Brain microvascular endothelial cell (primary cell): ENCODE results near the gene ZZZ3.
"Not testable (repeated sequence)": the region's sequence is repeated elsewhere in the genome, so short reads cannot be mapped to it uniquely, and the experiment has no call there.

Experiments
- DNase-seq: peaks from one replicate; pipeline ENCODE4 v3.0.0-alpha.2; 2020
- H3K27ac ChIP-seq: fragments of 250-450 bp; sonication (Bioruptor Pico); 2 replicates; pipeline ENCODE4 v1.5.1; 2020; ENCODE audit warnings: mild to moderate bottlenecking, moderate library complexity
- H3K27me3 ChIP-seq: fragments of 250-450 bp; sonication (Bioruptor Pico); replicated peaks from 2 replicates; pipeline ENCODE4 v1.5.1; 2020; ENCODE audit warnings: mild to moderate bottlenecking
- H3K36me3 ChIP-seq: fragments of 250-450 bp; sonication (Bioruptor Pico); replicated peaks from 2 replicates; pipeline ENCODE4 v1.5.1; 2020; ENCODE audit warnings: mild to moderate bottlenecking
- H3K4me3 ChIP-seq: 2 replicates; pipeline ENCODE4 v1.5.1; 2011; ENCODE audit warnings: low read depth, mild to moderate bottlenecking, control low read depth, low read length, moderate library complexity
- in situ Hi-C: cut with HindIII; loops from 2 replicates; pipeline ENCODE4 v1.10.0; 2017; ENCODE audit warnings: low sequenced_read_pairs, low pct_ligation_motif_present
- TF ChIP-seq, protein P1 (sequence below): IDR thresholded peaks from 2 replicates; pipeline ENCODE4 v1.5.1; 2011; ENCODE audit warnings: low read depth, mild to moderate bottlenecking, moderate library complexity, low read length, control low read depth, inconsistent platforms; ENCODE audit errors: missing control alignments

ZZZ3 gene

GRCh38 chr1:77652970-77653516 lies 29.4 kb downstream of the ZZZ3 start:
- TF ChIP-seq, protein P1, sequence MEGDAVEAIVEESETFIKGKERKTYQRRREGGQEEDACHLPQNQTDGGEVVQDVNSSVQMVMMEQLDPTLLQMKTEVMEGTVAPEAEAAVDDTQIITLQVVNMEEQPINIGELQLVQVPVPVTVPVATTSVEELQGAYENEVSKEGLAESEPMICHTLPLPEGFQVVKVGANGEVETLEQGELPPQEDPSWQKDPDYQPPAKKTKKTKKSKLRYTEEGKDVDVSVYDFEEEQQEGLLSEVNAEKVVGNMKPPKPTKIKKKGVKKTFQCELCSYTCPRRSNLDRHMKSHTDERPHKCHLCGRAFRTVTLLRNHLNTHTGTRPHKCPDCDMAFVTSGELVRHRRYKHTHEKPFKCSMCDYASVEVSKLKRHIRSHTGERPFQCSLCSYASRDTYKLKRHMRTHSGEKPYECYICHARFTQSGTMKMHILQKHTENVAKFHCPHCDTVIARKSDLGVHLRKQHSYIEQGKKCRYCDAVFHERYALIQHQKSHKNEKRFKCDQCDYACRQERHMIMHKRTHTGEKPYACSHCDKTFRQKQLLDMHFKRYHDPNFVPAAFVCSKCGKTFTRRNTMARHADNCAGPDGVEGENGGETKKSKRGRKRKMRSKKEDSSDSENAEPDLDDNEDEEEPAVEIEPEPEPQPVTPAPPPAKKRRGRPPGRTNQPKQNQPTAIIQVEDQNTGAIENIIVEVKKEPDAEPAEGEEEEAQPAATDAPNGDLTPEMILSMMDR, result no peak
- in situ Hi-C loops, result no loop called here
- no peak for DNase-seq
- Histone ChIP-seq H3K27ac (no peak overlapping the region), H3K4me3 (no peak overlapping the region), H3K27me3 (no peaks in the 10 kb centered on the region), H3K36me3 (peaks cover 3% of the 10 kb centered on the region)

DNA sequence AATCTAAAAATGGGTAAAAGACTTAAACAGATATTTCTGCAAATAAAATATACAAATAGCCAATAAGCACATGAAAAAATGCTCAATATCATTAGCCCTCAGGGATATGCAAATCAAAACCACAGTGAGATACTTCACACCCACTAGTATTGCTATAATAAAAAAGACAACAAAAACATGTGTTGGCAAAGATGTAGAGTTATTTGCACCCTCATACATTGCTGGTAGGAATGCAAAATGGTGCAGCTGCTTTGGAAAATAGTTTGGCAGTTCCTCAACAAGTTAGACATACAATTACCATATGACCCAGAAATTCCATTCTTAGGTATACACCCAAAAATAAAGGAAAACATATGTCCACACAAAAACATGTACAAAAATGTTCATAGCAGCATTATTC lies 30.2 kb downstream of the ZZZ3 start:
- DNase-seq, result no peak
- no peak overlapping the region for H3K4me3 ChIP-seq
- peaks cover 3% of the 10 kb centered on the region for H3K36me3 ChIP-seq
- no peak overlapping the region for H3K27ac ChIP-seq
- H3K27me3 ChIP-seq, result no peaks in the 10 kb centered on the region
- TF ChIP-seq, protein P1, result no peak
- in situ Hi-C loops, result no loop called here

DNA sequence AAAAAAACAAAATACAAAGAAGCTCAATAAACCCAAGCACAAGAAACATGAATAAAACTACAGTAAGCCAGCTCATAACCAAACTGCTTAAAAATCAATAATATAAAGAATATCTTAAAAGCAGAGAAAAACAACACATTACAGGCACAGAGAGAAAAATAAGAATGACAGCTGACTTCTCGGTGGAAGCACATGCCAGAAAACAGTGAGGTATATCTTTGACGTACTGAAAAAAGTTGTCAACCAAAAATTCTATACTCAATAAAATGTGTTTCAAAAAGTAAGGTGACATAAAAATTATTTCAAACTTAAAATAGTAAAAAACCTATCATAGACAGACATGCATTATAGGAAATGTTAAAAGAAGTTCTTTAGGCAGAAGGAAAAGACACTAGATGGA lies 33.3 kb downstream of the ZZZ3 start:
- in situ Hi-C loops, result no loop called here
- H3K27ac ChIP-seq, result no peak overlapping the region
- H3K27me3 ChIP-seq, result no peaks in the 10 kb centered on the region
- TF ChIP-seq, protein P1, result no peak
- no peak for DNase-seq
- no peak overlapping the region for H3K4me3 ChIP-seq
- H3K36me3 ChIP-seq, result no peaks in the 10 kb centered on the region

- H3K27me3 ChIP-seq, H3K4me3 ChIP-seq, DNase-seq, H3K36me3 ChIP-seq, in situ Hi-C loops, H3K27ac ChIP-seq: not testable (repeated sequence)
These were observed 36.2 kb downstream of the ZZZ3 start for GRCh38 chr1:77646224-77646623.

DNA sequence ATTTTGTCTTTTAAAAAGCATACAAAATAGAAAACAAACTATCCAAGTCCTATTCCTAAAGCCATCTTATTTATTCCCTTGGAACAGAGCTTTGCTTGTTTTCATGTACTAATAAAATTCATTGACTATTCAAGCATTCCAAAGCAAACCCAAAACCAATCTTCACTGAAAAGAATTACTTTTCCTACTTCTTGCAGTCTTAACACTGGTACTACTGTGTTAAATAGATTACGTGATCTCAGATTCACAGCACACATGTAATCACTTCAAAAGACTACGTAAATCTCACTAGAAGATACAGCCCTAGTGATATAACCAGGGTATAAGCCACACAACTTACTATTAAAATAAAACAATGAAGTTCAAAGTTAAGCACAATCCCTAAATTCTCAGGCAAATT lies 39.0 kb downstream of the ZZZ3 start:
- TF ChIP-seq, protein P1, result no peak
- no peak for DNase-seq
- no peaks in the 10 kb centered on the region for H3K27me3 ChIP-seq
- no peaks in the 10 kb centered on the region for H3K36me3 ChIP-seq
- in situ Hi-C loops, result no loop called here
- H3K27ac ChIP-seq, result no peak overlapping the region
- H3K4me3 ChIP-seq, result no peak overlapping the region

- TF ChIP-seq, protein P1, result no peak
- DNase-seq, result no peak
- H3K27me3 ChIP-seq, result no peaks in the 10 kb centered on the region
- no peak overlapping the region for H3K27ac ChIP-seq
- no peaks in the 10 kb centered on the region for H3K36me3 ChIP-seq
- H3K4me3 ChIP-seq, result no peak overlapping the region
- in situ Hi-C loops, result no loop called here
These were observed 39.5 kb downstream of the ZZZ3 start for GRCh38 chr1:77642941-77643340.
